Measurements from ENCODE around the gene NUCB1.

GRCh38 chr19:48961673-48962028 is 61.5 kb downstream of the NUCB1 start:
- TF ChIP-seq, protein P1, sequence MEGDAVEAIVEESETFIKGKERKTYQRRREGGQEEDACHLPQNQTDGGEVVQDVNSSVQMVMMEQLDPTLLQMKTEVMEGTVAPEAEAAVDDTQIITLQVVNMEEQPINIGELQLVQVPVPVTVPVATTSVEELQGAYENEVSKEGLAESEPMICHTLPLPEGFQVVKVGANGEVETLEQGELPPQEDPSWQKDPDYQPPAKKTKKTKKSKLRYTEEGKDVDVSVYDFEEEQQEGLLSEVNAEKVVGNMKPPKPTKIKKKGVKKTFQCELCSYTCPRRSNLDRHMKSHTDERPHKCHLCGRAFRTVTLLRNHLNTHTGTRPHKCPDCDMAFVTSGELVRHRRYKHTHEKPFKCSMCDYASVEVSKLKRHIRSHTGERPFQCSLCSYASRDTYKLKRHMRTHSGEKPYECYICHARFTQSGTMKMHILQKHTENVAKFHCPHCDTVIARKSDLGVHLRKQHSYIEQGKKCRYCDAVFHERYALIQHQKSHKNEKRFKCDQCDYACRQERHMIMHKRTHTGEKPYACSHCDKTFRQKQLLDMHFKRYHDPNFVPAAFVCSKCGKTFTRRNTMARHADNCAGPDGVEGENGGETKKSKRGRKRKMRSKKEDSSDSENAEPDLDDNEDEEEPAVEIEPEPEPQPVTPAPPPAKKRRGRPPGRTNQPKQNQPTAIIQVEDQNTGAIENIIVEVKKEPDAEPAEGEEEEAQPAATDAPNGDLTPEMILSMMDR (IDR thresholded peaks at IDR 0.05): no peak
- TF ChIP-seq ZFX (IDR thresholded peaks at IDR 0.05; ENCODE audit: borderline replicate concordance): no peak
